SK-MEL-5 (cell line): Measurements from ENCODE around the gene UPK1A. TPM values are rescaled to one million over a fixed set of nuclear protein-coding genes. Genes with fewer than 3 reads are reported as not detected.

ENCODE experiments used
- DNase-seq: peaks from one replicate; pipeline ENCODE4 v3.0.0-alpha.2; 2016; ENCODE audit warnings: low read depth, low spot score
- in situ Hi-C: cut with HindIII; loops from 2 replicates; pipeline ENCODE4 v1.10.0; 2016; ENCODE audit warnings: low sequenced_read_pairs, high pct_unique_total_duplicates, low pct_unique_long_range_greater_than_20kb
- polyA plus RNA-seq, 2 experiments: library from polyadenylated mRNA; depleted of rRNA; stranded (reverse); fragments of >200 nt; gene quantifications; 2 replicates each; pipeline ENCODE4 v1.2.3, GENCODE V29; 2015
- total RNA-seq: library from RNA; depleted of rRNA; stranded (reverse); fragments of >200 nt; shearing (Covaris generic); gene quantifications from 2 replicates; pipeline ENCODE4 v1.2.3, GENCODE V29; 2014; rRNA removed

UPK1A gene
- not detected in 2 replicates for total RNA-seq
- polyA plus RNA-seq (2015; cell fraction: cytosol; rRNA removed) = 0.12 TPM in 1 of 2 replicates, not detected in the other
- polyA plus RNA-seq (2015; cell fraction: nucleus; rRNA removed) = not detected in 2 replicates

GRCh38 chr19:35666251-35666913 lies at the start of gene UPK1A:
TSS of gene UPK1A (plus strand) at chr19:35666517. CDS start at chr19:35666813, 296 bp downstream.
- DNase-seq = no peak
- in situ Hi-C loops = no loop called here

GRCh38 chr19:35618857-35619256 lies 47.5 kb upstream of the UPK1A start:
- in situ Hi-C loops = no loop called here
- DNase-seq = peak; percentile 16

GRCh38 chr19:35619290-35619923 lies 46.9 kb upstream of the UPK1A start:
- DNase-seq = no peak
- in situ Hi-C loops = no loop called here

- in situ Hi-C loops = no loop called here
- no peak for DNase-seq
Measured at GRCh38 chr19:35620001-35620400, 46.3 kb upstream of the UPK1A start.

GRCh38 chr19:35621708-35622107 lies 44.6 kb upstream of the UPK1A start:
- in situ Hi-C loops = no loop called here
- DNase-seq = no peak

GRCh38 chr19:35622750-35623149 lies 43.6 kb upstream of the UPK1A start:
- in situ Hi-C loops = no loop called here

GRCh38 chr19:35623327-35624010 lies 42.8 kb upstream of the UPK1A start:
- in situ Hi-C loops = no loop called here
- no peak for DNase-seq

More at GRCh38 chr19:35622750-35623149, 43.6 kb upstream of the UPK1A start:
- no peak for DNase-seq

- in situ Hi-C loops = no loop called here
- DNase-seq = no peak
Measured at GRCh38 chr19:35628264-35628564, 38.1 kb upstream of the UPK1A start.

- peak; percentile 99 for DNase-seq
Measured at GRCh38 chr19:35628565-35629331, 37.6 kb upstream of the UPK1A start, which contains the start of gene RBM42. TSS of gene RBM42 (plus strand) at chr19:35629036. CDS start at chr19:35629154, 118 bp downstream.

GRCh38 chr19:35629332-35629633 lies 37.0 kb upstream of the UPK1A start:
- in situ Hi-C loops = no loop called here
- no peak for DNase-seq

More at GRCh38 chr19:35628565-35629331, 37.6 kb upstream of the UPK1A start, which contains the start of gene RBM42:
- in situ Hi-C loops = no loop called here

GRCh38 chr19:35633727-35634440 lies 32.4 kb upstream of the UPK1A start:
- in situ Hi-C loops = no loop called here

GRCh38 chr19:35636651-35637050 lies 29.7 kb upstream of the UPK1A start:
- no peak for DNase-seq
- in situ Hi-C loops = no loop called here

More at GRCh38 chr19:35633727-35634440, 32.4 kb upstream of the UPK1A start:
- no peak for DNase-seq

GRCh38 chr19:35637165-35637564 lies 29.2 kb upstream of the UPK1A start:
- DNase-seq = no peak
- in situ Hi-C loops = no loop called here

GRCh38 chr19:35639321-35639639 lies 27.0 kb upstream of the UPK1A start:
- no peak for DNase-seq
- in situ Hi-C loops = no loop called here

- no peak for DNase-seq
- in situ Hi-C loops = no loop called here
Measured at GRCh38 chr19:35639863-35640262, 26.5 kb upstream of the UPK1A start.

GRCh38 chr19:35641515-35642151 lies 24.7 kb upstream of the UPK1A start, which contains the start of gene ETV2:
TSS of gene ETV2 (plus strand) at chr19:35641745. CDS start at chr19:35642461, 716 bp downstream.
- peak; percentile 16 for DNase-seq
- in situ Hi-C loops = no loop called here

- DNase-seq = no peak
- in situ Hi-C loops = no loop called here
Measured at GRCh38 chr19:35642312-35642711, 24.0 kb upstream of the UPK1A start.
